Measurements from ENCODE around the gene ONECUT3.
A peak's percentile ranks its signal among the peaks of the same experiment; 100 is the strongest.

The ONECUT3 gene

GRCh38 chr19:1767464-1767933 lies 14.2 kb downstream of the ONECUT3 start:
- DNase-seq (ENCODE audit: low read depth in 4 of 4, low spot score in 1 of 4), result peak in 3 of 4 experiments; percentile 34 to 58 (median 39)

GRCh38 chr19:1768248-1768647 lies 14.9 kb downstream of the ONECUT3 start:
- DNase-seq (ENCODE audit: low read depth in 4 of 4, low spot score in 1 of 4), result no peak

- no peak for DNase-seq (ENCODE audit: low read depth in 4 of 4, low spot score in 1 of 4)
Measured at GRCh38 chr19:1768918-1769644, 15.8 kb downstream of the ONECUT3 start.

- no peak for DNase-seq (ENCODE audit: low read depth in 4 of 4, low spot score in 1 of 4)
Measured at GRCh38 chr19:1769645-1769985, 16.3 kb downstream of the ONECUT3 start.

- DNase-seq (ENCODE audit: low read depth in 4 of 4, low spot score in 1 of 4), result no peak
Measured at GRCh38 chr19:1770866-1771576, 17.7 kb downstream of the ONECUT3 start.

- DNase-seq (ENCODE audit: low read depth in 4 of 4, low spot score in 1 of 4), result no peak
Measured at GRCh38 chr19:1773184-1773583, 19.9 kb downstream of the ONECUT3 start.

GRCh38 chr19:1774989-1775772 lies 21.9 kb downstream of the ONECUT3 start:
- DNase-seq (ENCODE audit: low read depth in 4 of 4, low spot score in 1 of 4), result no peak

GRCh38 chr19:1775951-1776605 lies 22.8 kb downstream of the ONECUT3 start:
- no peak for DNase-seq (ENCODE audit: low read depth in 4 of 4, low spot score in 1 of 4)

- DNase-seq (ENCODE audit: low read depth in 4 of 4, low spot score in 1 of 4), result no peak
Measured at GRCh38 chr19:1776606-1777147, 23.4 kb downstream of the ONECUT3 start.

GRCh38 chr19:1777149-1777548 lies 23.8 kb downstream of the ONECUT3 start:
- no peak for DNase-seq (ENCODE audit: low read depth in 4 of 4, low spot score in 1 of 4)

GRCh38 chr19:1779574-1779973 lies 26.3 kb downstream of the ONECUT3 start:
- DNase-seq (ENCODE audit: low read depth in 4 of 4, low spot score in 1 of 4), result no peak

- no peak for DNase-seq (ENCODE audit: low read depth in 4 of 4, low spot score in 1 of 4)
Measured at GRCh38 chr19:1780272-1780958, 27.1 kb downstream of the ONECUT3 start.

- DNase-seq (ENCODE audit: low read depth in 4 of 4, low spot score in 1 of 4), result no peak
Measured at GRCh38 chr19:1782521-1782920, 29.2 kb downstream of the ONECUT3 start.

GRCh38 chr19:1783354-1783753 lies 30.0 kb downstream of the ONECUT3 start:
- DNase-seq (ENCODE audit: low read depth in 4 of 4, low spot score in 1 of 4), result no peak

- DNase-seq (ENCODE audit: low read depth in 4 of 4, low spot score in 1 of 4), result no peak
Measured at GRCh38 chr19:1783874-1784273, 30.6 kb downstream of the ONECUT3 start.

GRCh38 chr19:1785310-1785709 lies 32.0 kb downstream of the ONECUT3 start:
- no peak for DNase-seq (ENCODE audit: low read depth in 4 of 4, low spot score in 1 of 4)

- no peak for DNase-seq (ENCODE audit: low read depth in 4 of 4, low spot score in 1 of 4)
Measured at GRCh38 chr19:1786668-1787067, 33.4 kb downstream of the ONECUT3 start.

- no peak for DNase-seq (ENCODE audit: low read depth in 4 of 4, low spot score in 1 of 4)
Measured at GRCh38 chr19:1787116-1787515, 33.8 kb downstream of the ONECUT3 start.

GRCh38 chr19:1789261-1790041 lies 36.1 kb downstream of the ONECUT3 start:
- no peak for DNase-seq (ENCODE audit: low read depth in 4 of 4, low spot score in 1 of 4)

Measured in stimulated activated CD4-positive, alpha-beta T cell treated with anti-CD3 and anti-CD28 coated beads, Interleukin-1b, Interleukin-23, amount 100 ng/mL, for 24 hours (primary cell).